Memory B cell (primary cell): Measurements from ENCODE around the gene GNG7.
"Not testable (repeated sequence)": the region's sequence is repeated elsewhere in the genome, so short reads cannot be mapped to it uniquely, and the experiment has no call there.

Experiments
- ATAC-seq: fragments of 150-1000 bp; cut with Tn5 transposase; 2 replicates; pipeline ENCODE4 v1.10.0; 2021; ENCODE audit warnings: low read depth, mild to moderate bottlenecking, moderate library complexity
- DNase-seq, 2 donors: peaks; one replicate each; pipeline ENCODE4 v3.0.0; 2022; ENCODE audit warnings: low spot score in 2 of 2
- H3K27ac Mint-ChIP-seq: one replicate; pipeline ENCODE4 v1.8.0; 2022; ENCODE audit warnings: mild to moderate bottlenecking, moderate library complexity, mixed read lengths
- H3K27me3 Mint-ChIP-seq: one replicate; pipeline ENCODE4 v1.8.0; 2022; ENCODE audit warnings: mixed read lengths
- H3K36me3 Mint-ChIP-seq: one replicate; pipeline ENCODE4 v1.8.0; 2022; ENCODE audit warnings: mild to moderate bottlenecking, mixed read lengths
- H3K4me1 Mint-ChIP-seq: one replicate; pipeline ENCODE4 v1.8.0; 2022; ENCODE audit warnings: mixed read lengths
- H3K4me3 Mint-ChIP-seq: one replicate; pipeline ENCODE4 v1.8.0; 2022; ENCODE audit warnings: mild to moderate bottlenecking, moderate library complexity, mixed read lengths
- H3K9me3 Mint-ChIP-seq: one replicate; pipeline ENCODE4 v1.8.0; 2022; ENCODE audit warnings: mixed read lengths

GNG7 gene

GRCh38 chr19:2579678-2580280, 122.7 kb downstream of the GNG7 start:
- Mint-ChIP-seq H3K27ac (no peak overlapping the region), H3K4me3 (no peak overlapping the region), H3K36me3 (peaks cover 20% of the 10 kb centered on the region), H3K9me3 (peaks cover 2% of the 10 kb centered on the region), H3K4me1 (peaks cover 4% of the 10 kb centered on the region), H3K27me3 (no peaks in the 10 kb centered on the region)
- ATAC-seq: no peak
- DNase-seq: no peak

DNA sequence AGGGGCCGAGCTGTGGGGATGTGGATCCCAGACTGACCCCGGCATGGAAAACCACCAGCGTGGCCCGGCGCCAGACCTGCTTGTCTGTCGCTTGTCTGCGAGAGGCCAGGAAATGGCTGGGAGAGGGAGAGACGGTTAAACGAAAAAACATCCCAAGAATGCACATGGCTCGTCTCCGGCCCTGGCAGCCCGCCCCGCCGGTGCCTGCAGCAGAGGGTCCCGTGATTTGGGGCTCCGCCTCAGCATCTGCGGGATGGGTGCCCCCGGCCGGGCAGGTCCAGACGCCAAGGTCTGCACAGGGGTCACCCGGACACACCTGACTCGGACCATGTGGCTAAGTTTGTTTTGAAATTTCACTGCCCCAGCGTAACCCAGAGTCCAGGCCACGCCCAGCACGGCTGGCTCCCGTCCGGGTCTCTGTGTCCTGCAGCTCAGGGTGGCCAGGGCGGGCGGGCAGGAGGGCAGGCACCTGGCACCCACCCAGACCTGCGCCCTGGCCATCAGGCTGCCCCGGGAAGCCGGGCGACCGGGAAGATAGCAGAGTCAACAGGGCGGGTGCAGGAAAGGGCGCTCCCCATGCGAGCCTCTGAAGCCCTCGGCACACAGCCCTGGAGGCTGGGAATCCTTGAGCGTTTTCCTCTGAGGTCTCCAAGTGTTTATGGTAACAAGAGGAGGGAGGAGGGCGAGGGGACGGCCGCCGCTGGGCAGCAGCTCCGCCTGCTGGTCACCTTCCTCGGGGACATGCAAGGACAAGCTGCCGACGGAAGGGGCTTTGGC, 123.4 kb downstream of the GNG7 start:
- Mint-ChIP-seq H3K27ac (no peak overlapping the region), H3K27me3 (no peaks in the 10 kb centered on the region), H3K9me3 (no peaks in the 10 kb centered on the region), H3K36me3 (peaks cover 23% of the 10 kb centered on the region), H3K4me3 (no peak overlapping the region), H3K4me1 (peaks cover 4% of the 10 kb centered on the region)
- DNase-seq: no peak
- no peak for ATAC-seq

DNA sequence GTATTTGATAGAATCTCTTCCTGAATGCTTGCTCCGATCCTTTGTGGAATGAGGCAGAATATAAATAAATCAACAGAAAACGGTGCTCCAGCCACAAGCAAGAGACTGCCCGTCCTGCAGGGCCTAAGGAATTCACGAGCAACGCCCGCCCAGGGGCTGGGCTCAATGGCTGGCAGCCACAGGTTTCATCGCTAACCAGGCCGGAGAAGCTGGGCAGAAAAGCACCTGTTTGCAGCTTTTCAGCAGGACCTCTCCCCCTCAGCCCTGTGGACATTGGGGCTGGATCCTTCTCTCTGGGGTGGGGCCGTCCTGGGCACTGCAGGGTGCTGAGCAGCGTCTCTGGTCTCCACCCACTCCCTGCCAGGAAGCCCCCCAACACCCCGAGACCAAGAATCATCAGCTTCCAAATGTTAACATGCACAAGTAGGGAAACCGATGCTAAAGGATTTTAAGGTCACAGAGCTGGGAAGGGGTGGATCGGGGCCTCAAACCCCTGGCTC, 124.1 kb downstream of the GNG7 start:
- Mint-ChIP-seq H3K9me3 (no peaks in the 10 kb centered on the region), H3K27ac (no peak overlapping the region), H3K27me3 (no peaks in the 10 kb centered on the region), H3K4me1 (peaks cover 4% of the 10 kb centered on the region), H3K36me3 (peaks cover 21% of the 10 kb centered on the region), H3K4me3 (no peak overlapping the region)
- ATAC-seq (no peak), DNase-seq (no peak)

GRCh38 chr19:2577722-2578335, 124.7 kb downstream of the GNG7 start:
- Mint-ChIP-seq H3K4me3 (no peak overlapping the region), H3K4me1 (peaks cover 4% of the 10 kb centered on the region), H3K27me3 (no peaks in the 10 kb centered on the region), H3K9me3 (no peaks in the 10 kb centered on the region), H3K36me3 (peaks cover 21% of the 10 kb centered on the region), H3K27ac (no peak overlapping the region)
- DNase-seq (no peak), ATAC-seq (no peak)

GRCh38 chr19:2575734-2576481, 126.6 kb downstream of the GNG7 start:
- H3K4me3 Mint-ChIP-seq: no peak overlapping the region
- H3K4me1 Mint-ChIP-seq: peaks cover 6% of the 10 kb centered on the region
- ATAC-seq (no peak), DNase-seq (no peak)
- no peaks in the 10 kb centered on the region for H3K27me3 Mint-ChIP-seq
- no peaks in the 10 kb centered on the region for H3K9me3 Mint-ChIP-seq
- H3K36me3 Mint-ChIP-seq: peaks cover 15% of the 10 kb centered on the region
- no peak overlapping the region for H3K27ac Mint-ChIP-seq

DNA sequence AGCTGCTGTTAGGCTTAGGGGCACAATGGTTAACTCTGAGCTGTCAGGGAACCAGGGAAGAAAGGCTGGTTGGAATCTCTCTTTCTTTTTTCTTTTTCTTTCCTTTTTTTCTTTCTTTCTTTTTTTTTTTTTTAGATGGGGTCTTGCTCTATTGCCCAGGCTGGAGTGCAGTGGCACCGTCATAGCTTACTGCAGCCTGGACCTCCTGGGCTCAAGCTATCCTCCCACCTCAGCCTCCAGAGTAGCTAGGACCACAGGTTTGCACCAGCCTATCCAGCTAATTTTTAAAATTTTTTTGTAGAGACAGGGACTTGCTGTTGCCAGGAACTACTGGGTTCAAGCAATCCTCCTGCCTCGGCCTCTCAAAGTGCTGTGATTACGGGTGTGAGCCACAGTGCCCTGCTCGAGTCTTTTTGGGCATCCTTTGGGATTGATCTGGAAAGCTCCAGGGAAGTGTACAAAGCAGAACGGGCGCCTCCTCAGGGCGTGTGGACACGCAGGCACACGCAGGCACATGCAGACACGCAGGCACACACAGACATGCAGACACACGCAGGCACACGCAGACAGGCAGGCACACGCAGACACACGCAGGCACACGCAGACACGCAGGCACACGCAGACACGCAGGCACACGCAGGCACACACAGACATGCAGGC, 127.4 kb downstream of the GNG7 start:
- peaks cover 2% of the 10 kb centered on the region for H3K9me3 Mint-ChIP-seq
- H3K4me1 Mint-ChIP-seq: peaks cover 10% of the 10 kb centered on the region
- H3K27ac Mint-ChIP-seq: peak overlapping the region; percentile 14
- no peak for DNase-seq
- H3K4me3 Mint-ChIP-seq: no peak overlapping the region
- no peaks in the 10 kb centered on the region for H3K27me3 Mint-ChIP-seq
- ATAC-seq: no peak
- peaks cover 19% of the 10 kb centered on the region for H3K36me3 Mint-ChIP-seq

DNA sequence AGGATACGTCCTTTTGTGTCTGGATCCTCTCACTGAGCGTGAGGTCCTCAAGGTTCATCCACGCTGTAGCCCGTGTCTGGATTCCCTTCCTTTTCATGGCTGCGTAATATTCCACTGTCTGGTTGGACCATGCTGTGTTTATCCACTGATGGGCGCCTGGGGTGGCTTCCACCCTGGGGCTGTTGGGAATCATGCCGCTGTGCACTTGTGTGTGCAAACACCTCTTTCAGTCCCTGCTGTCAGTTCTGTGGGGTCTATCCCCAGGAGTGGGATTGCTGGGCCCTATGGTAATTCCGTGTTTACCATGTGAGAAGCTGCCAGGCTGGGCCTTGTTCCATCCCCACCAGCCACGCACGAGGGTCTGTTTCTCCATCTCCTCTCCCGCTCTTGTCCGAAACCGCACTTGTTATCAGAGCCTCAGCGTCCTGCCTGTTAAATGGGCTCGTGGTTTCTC, 128.0 kb downstream of the GNG7 start:
- H3K27ac Mint-ChIP-seq: peak overlapping the region; percentile 14

DNA sequence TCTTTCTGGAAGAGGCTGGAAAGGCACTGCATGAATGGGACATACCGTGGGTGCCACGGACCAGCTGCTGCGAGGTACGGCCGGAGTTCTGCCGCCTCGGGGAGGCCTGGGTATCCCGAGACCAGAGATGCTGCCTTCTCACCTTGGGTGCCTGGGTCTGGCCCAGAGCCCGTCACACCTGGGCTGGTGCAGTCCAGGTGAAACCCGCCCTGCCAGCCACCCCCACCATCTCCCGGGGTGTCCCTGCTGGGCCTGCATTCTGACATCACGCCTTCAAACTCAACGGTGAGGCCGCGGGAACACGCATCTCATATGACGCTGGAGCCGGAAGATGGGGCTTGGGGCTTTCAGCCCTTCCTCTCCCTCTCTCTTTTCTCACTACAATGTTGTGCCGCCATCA, 128.6 kb downstream of the GNG7 start:
- peaks cover 22% of the 10 kb centered on the region for H3K36me3 Mint-ChIP-seq
- peaks cover 3% of the 10 kb centered on the region for H3K9me3 Mint-ChIP-seq
- ATAC-seq (no peak), DNase-seq (no peak)
- peaks cover 15% of the 10 kb centered on the region for H3K4me1 Mint-ChIP-seq
- no peak overlapping the region for H3K4me3 Mint-ChIP-seq
- H3K27ac Mint-ChIP-seq: no peak overlapping the region
- no peaks in the 10 kb centered on the region for H3K27me3 Mint-ChIP-seq

More for the DNA sequence above, 128.0 kb downstream of the GNG7 start:
- Mint-ChIP-seq H3K27me3 (no peaks in the 10 kb centered on the region), H3K4me1 (peaks cover 12% of the 10 kb centered on the region), H3K36me3 (peaks cover 21% of the 10 kb centered on the region), H3K9me3 (peaks cover 3% of the 10 kb centered on the region), H3K4me3 (no peak overlapping the region)
- ATAC-seq (no peak), DNase-seq (no peak)

DNA sequence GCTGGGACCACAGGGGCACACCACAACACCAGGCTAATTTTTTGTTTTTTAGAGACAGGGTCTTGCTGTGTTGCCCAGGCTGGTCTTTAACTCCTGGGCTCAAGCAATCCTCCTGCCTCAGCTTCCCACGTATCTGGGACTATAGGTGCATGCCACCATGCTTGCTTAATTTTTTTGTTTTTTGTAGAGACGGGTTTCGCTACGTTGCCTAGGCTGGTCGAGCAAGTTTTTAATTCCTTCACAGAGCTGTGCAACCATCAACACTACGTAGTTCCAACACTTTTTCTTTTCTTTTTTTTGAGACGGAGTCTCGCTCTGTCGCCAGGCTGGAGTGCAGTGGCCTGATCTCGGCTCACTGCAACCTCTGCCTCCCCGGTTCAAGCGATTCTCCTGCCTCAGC, 130.3 kb downstream of the GNG7 start:
- Mint-ChIP-seq H3K4me1 (peaks cover 29% of the 10 kb centered on the region), H3K36me3 (peaks cover 24% of the 10 kb centered on the region), H3K27ac (peak overlapping the region; percentile 53)
- H3K4me3 Mint-ChIP-seq, H3K9me3 Mint-ChIP-seq, H3K27me3 Mint-ChIP-seq, DNase-seq, ATAC-seq: not testable (repeated sequence)

DNA sequence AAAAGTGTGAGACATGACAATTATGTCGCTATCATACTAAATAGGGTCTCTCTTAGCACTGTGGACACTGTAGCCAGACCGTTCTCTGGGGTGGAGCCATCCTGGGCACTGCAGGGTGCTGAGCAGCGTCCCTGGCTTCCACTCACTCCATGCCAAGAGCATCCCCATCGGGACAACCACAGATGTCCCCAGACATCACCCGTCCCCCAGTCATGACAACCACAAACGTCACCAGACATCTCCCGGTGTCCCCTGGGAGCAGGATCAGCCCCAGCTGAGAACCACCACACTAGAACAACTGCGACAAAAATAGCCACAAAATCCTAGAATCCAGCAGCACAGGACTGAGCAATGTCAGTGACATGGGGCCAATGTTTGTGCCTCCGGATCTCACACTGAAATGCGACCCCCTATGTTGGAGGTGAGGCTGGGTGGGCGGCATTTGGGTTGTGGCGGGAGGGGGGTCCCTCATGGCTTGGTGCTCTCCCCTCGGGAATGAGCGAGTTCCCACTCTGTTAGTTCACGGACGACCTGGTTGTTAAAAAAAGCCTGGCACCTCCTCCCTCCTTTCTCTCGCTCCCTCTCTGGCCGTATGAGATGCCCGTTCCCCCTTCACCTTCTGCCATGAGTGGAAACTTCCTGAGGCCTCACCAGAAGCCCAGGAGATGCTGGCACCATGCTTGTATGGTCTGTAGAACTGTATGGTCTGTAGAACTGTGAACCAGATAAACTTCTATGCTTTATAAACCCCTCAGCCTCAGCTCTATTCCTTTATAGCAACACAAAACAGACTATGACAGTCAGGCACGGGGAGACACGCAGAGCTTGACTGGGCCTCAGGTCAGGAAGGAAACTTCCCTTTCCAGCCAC, 132.7 kb downstream of the GNG7 start:
- H3K27me3 Mint-ChIP-seq: no peaks in the 10 kb centered on the region
- H3K36me3 Mint-ChIP-seq: peaks cover 22% of the 10 kb centered on the region
- no peak overlapping the region for H3K4me3 Mint-ChIP-seq
- no peak overlapping the region for H3K27ac Mint-ChIP-seq
- H3K9me3 Mint-ChIP-seq: peaks cover 5% of the 10 kb centered on the region
- H3K4me1 Mint-ChIP-seq: peaks cover 29% of the 10 kb centered on the region
- no peak for DNase-seq
- ATAC-seq: no peak

DNA sequence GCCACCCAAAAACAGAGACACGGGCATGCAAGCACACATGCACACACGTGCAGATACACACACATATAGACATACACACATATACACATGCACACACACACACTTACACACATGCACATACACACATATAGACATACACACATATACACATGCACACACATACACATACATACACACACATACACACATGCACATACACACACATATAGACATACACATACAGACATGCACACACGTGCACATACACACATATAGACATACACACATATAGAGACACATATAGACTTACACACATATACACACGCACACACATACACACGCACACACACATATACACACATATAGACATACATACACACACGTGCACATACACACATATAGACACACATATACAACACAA, 134.5 kb downstream of the GNG7 start:
- Mint-ChIP-seq H3K36me3 (peaks cover 11% of the 10 kb centered on the region), H3K27me3 (no peaks in the 10 kb centered on the region), H3K4me3 (no peak overlapping the region), H3K27ac (no peak overlapping the region), H3K9me3 (peaks cover 5% of the 10 kb centered on the region), H3K4me1 (peaks cover 37% of the 10 kb centered on the region)
- ATAC-seq (no peak), DNase-seq (no peak)

DNA sequence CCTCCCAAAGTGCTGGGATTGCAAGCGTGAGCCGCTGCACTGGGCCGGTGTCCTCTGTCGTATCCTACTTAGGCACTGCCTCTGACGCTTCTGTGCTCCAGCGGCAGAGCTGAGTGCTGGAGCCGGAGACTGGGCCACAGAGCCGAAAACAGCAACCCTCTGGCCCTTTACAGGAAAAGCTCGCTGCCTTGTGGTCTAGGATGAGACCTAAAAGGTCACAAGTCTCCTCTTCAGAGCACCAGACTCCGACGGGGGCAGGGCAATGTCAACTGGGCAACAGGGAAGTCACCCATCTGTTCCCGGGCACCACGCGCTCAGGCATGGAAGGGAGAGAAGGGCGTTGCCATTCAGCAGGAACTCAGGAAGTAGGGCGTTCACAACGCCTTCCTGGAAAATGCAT, 134.9 kb downstream of the GNG7 start:
- H3K27me3 Mint-ChIP-seq: no peaks in the 10 kb centered on the region
- H3K36me3 Mint-ChIP-seq: peaks cover 11% of the 10 kb centered on the region
- DNase-seq (no peak), ATAC-seq (no peak)
- H3K9me3 Mint-ChIP-seq: peaks cover 5% of the 10 kb centered on the region
- H3K4me1 Mint-ChIP-seq: peaks cover 40% of the 10 kb centered on the region
- H3K4me3 Mint-ChIP-seq: no peak overlapping the region
- no peak overlapping the region for H3K27ac Mint-ChIP-seq

- Mint-ChIP-seq H3K4me1 (peaks cover 35% of the 10 kb centered on the region), H3K4me3 (peak overlapping the region; percentile 14), H3K27ac (peak overlapping the region; percentile 92)
- not testable (repeated sequence) for H3K27me3 Mint-ChIP-seq, H3K36me3 Mint-ChIP-seq, ATAC-seq, DNase-seq, H3K9me3 Mint-ChIP-seq
These were observed 138.9 kb downstream of the GNG7 start for GRCh38 chr19:2563546-2563945.
